ENCODE data around the gene NADSYN1.

NADSYN1 gene

GRCh38 chr11:71542382-71542781 lies 89.4 kb downstream of the NADSYN1 start:
- Histone ChIP-seq H3K27ac (ENCODE audit: extremely low read depth, low read depth, low read length) (no peak overlapping the region), H3K36me3 (ENCODE audit: control insufficient read depth in 2 of 2, insufficient read depth in 1 of 2, low read length in 2 of 2) (no peaks in the 10 kb centered on the region), H3K4me1 (ENCODE audit: control insufficient read depth, insufficient read depth, low read length) (no peaks in the 10 kb centered on the region), H3K4me3 (ENCODE audit: low read depth, low read length) (no peak overlapping the region), H3K9me3 (ENCODE audit: control insufficient read depth, insufficient read depth, low read depth, low read length) (no peaks in the 10 kb centered on the region)
- CTCF ChIA-PET, result interaction anchor here (0.6 kb wide), 1 partner anchor 739 kb away, joined by 3 read pairs; no protein-coding TSS in a partner anchor
- POLR2A ChIA-PET, result no interaction called here
- no peak for TF ChIP-seq REST (tag by site-specific recombination; IDR thresholded peaks at IDR 0.05)
- no peak for TF ChIP-seq ZNF521 (tag by site-specific recombination; IDR thresholded peaks at IDR 0.05)
- TF ChIP-seq ZNF621 (tag by site-specific recombination; IDR thresholded peaks at IDR 0.05), result no peak
- TF ChIP-seq ZNF211 (tag by site-specific recombination; IDR thresholded peaks at IDR 0.05; ENCODE audit: low read depth), result no peak
- no peak for TF ChIP-seq ZNF560 (tag by site-specific recombination; IDR thresholded peaks at IDR 0.05; ENCODE audit: borderline replicate concordance)
- no peak for TF ChIP-seq ZEB2 (tag by site-specific recombination; IDR thresholded peaks at IDR 0.05)
- no peak for TF ChIP-seq ZNF571 (tag by site-specific recombination; IDR thresholded peaks at IDR 0.05)
- no peak for TF ChIP-seq ZNF112 (tag by site-specific recombination; IDR thresholded peaks at IDR 0.05)
- no peak for TF ChIP-seq ZNF302 (tag by site-specific recombination; IDR thresholded peaks at IDR 0.05; ENCODE audit: low read depth)
- TF ChIP-seq ZSCAN16 (tag by site-specific recombination; IDR thresholded peaks at IDR 0.05), result no peak
- no peak for TF ChIP-seq ZNF473 (tag by site-specific recombination; IDR thresholded peaks at IDR 0.05)
- TF ChIP-seq ZNF114 (tag by site-specific recombination; IDR thresholded peaks at IDR 0.05), result no peak
- no peak for TF ChIP-seq ZNF596 (tag by site-specific recombination; IDR thresholded peaks at IDR 0.05)
- TF ChIP-seq HIC1 (tag by site-specific recombination; IDR thresholded peaks at IDR 0.05), result no peak
- no peak for TF ChIP-seq ZNF26 (tag by site-specific recombination; IDR thresholded peaks at IDR 0.05)
- TF ChIP-seq KLF16 (tag by site-specific recombination; IDR thresholded peaks at IDR 0.05), result no peak
- no peak for TF ChIP-seq ZNF529 (tag by site-specific recombination; IDR thresholded peaks at IDR 0.05; ENCODE audit: insufficient replicate concordance)
- no peak for TF ChIP-seq ZNF391 (tag by site-specific recombination; IDR thresholded peaks at IDR 0.05; ENCODE audit: borderline replicate concordance, low read depth)
